ENCODE measurements around the gene LBHD1. TPM values are rescaled to one million over a fixed set of nuclear protein-coding genes. Genes with fewer than 3 reads are reported as not detected.
A peak's percentile ranks its signal among the peaks of the same experiment; 100 is the strongest.

The LBHD1 gene
- total and polyA plus RNA-seq, 2 of the 13 experiments (the other 11 are each of a cell fraction or from before 2014, with no cell fraction given) = 3.2 to 3.7 TPM

DNA sequence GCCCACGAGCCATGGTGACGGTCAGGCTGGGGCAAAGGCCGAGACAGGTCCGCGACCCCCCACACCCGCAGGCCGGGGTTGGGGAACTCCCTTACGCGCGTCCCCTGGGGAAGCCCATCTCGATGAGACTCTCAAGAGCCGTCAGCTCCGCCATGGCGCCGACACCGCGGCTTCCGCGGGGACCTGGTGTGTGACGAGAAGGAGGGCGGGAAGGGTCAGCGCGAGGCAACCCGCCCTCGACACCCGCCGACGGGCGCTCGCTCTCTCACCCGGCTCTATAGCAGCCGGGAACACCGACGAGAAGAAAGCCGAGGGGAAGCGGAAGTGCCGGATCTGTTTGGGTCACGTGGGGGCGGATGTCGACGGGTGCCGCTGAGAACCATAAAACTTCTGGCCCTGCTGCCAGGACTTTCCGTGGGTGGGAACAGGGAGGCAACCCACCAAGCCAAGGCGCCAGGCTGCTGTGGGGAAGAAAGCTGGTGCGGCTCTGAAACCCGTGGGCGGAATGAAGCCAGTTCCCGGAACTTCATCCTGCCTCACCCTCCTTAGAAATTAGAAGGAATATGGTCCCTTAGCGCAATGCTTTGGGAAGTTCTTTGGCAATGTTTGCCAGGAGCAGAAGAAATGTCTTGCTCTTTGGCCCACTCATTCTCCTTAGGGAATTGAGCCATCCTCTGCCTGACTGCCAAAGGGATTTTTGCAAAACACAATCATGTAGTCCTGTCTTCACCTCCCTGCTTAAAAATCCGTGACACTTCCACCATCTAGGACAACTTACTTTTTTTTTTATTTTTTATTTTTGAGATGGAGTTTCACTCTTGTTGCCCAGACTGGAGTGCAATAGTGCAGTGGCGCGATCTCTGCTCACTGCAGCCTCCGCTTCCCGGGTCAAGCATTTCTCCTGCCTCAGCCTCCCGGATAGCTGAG lies 7.0 kb upstream of the LBHD1 start, which contains the start of gene UBXN1 (continued):
- TF ChIP-seq ZSCAN5A (CRISPR knock-in tag; IDR thresholded peaks at IDR 0.05; ENCODE audit: borderline replicate concordance) = peak; percentile 78; the same call in 1 of the 2 replicates
- TF ChIP-seq ZKSCAN8 (CRISPR knock-in tag; IDR thresholded peaks at IDR 0.05; ENCODE audit: borderline replicate concordance) = no peak
- TF ChIP-seq, protein P1, sequence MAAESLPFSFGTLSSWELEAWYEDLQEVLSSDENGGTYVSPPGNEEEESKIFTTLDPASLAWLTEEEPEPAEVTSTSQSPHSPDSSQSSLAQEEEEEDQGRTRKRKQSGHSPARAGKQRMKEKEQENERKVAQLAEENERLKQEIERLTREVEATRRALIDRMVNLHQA (CRISPR knock-in tag; IDR thresholded peaks at IDR 0.05) = no peak
- peak; percentile 78; the same call in 1 of the 2 replicates for TF ChIP-seq NFKB2 (CRISPR knock-in tag; IDR thresholded peaks at IDR 0.05; ENCODE audit: borderline replicate concordance)
- peak; percentile 72 for TF ChIP-seq NR2C2 (CRISPR knock-in tag; IDR thresholded peaks at IDR 0.05; ENCODE audit: borderline replicate concordance)
- peak; percentile 70 for TF ChIP-seq XRCC5 (optimal IDR thresholded peaks at IDR 0.05; ENCODE audit: low read length)
- TF ChIP-seq ZIK1 (CRISPR knock-in tag; IDR thresholded peaks at IDR 0.05; ENCODE audit: borderline replicate concordance, low read depth) = no peak
- no peak for TF ChIP-seq ATF7 (IDR thresholded peaks at IDR 0.05)
- TF ChIP-seq ATF7 (CRISPR knock-in tag; IDR thresholded peaks at IDR 0.05) = no peak
- TF ChIP-seq NPAS2 (CRISPR knock-in tag; IDR thresholded peaks at IDR 0.05; ENCODE audit: borderline replicate concordance) = no peak
- no peak for TF ChIP-seq AHR (CRISPR knock-in tag; IDR thresholded peaks at IDR 0.05)
- no peak for TF ChIP-seq ZNF557 (CRISPR knock-in tag; IDR thresholded peaks at IDR 0.05)
- TF ChIP-seq NR2F2 (IDR thresholded peaks at IDR 0.05; ENCODE audit: borderline replicate concordance, low read depth) = no peak
- TF ChIP-seq, protein P2, sequence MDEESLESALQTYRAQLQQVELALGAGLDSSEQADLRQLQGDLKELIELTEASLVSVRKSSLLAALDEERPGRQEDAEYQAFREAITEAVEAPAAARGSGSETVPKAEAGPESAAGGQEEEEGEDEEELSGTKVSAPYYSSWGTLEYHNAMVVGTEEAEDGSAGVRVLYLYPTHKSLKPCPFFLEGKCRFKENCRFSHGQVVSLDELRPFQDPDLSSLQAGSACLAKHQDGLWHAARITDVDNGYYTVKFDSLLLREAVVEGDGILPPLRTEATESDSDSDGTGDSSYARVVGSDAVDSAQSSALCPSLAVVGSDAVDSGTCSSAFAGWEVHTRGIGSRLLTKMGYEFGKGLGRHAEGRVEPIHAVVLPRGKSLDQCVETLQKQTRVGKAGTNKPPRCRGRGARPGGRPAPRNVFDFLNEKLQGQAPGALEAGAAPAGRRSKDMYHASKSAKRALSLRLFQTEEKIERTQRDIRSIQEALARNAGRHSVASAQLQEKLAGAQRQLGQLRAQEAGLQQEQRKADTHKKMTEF (CRISPR knock-in tag; IDR thresholded peaks at IDR 0.05) = peak; percentile 75
- TF ChIP-seq, protein P3, sequence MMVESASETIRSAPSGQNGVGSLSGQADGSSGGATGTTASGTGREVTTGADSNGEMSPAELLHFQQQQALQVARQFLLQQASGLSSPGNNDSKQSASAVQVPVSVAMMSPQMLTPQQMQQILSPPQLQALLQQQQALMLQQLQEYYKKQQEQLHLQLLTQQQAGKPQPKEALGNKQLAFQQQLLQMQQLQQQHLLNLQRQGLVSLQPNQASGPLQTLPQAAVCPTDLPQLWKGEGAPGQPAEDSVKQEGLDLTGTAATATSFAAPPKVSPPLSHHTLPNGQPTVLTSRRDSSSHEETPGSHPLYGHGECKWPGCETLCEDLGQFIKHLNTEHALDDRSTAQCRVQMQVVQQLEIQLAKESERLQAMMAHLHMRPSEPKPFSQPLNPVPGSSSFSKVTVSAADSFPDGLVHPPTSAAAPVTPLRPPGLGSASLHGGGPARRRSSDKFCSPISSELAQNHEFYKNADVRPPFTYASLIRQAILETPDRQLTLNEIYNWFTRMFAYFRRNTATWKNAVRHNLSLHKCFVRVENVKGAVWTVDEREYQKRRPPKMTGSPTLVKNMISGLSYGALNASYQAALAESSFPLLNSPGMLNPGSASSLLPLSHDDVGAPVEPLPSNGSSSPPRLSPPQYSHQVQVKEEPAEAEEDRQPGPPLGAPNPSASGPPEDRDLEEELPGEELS (CRISPR knock-in tag; IDR thresholded peaks at IDR 0.05) = 0 out of 2 replicates have a peak, but pooled peaks have one; percentile 19
- no peak for TF ChIP-seq RERE (CRISPR knock-in tag; IDR thresholded peaks at IDR 0.05; ENCODE audit: low read depth)
- peak; percentile 60 for TF ChIP-seq PHF5A (CRISPR knock-in tag; IDR thresholded peaks at IDR 0.05; ENCODE audit: low read depth, unreplicated experiment)
- peak; percentile 89 for TF ChIP-seq RBFOX2 (IDR thresholded peaks at IDR 0.05; ENCODE audit: low read depth, low read length)

All from HepG2 (cell line).